ENCODE results near the gene TRABD2A.
"Not testable (repeated sequence)": the region's sequence is repeated elsewhere in the genome, so short reads cannot be mapped to it uniquely, and the experiment has no call there.

TRABD2A gene

DNA sequence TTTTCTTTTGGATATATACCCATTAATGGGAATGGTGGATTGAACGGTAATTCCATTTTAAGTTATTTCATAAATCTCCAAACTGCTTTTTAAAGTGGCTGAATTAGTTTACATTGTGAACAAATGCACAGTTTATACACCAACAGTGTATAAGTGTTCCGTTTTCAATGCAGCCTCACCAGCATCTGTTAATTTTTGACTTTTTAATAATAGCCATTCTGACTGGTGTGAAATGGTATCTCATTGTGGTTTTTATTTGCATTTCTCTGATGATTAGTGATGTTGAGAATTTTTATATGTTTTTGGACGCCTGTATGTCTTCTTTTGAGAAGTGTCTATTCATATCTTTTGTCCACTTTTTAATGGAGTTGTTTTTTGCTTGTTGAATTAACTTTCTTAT is 107.3 kb downstream of the TRABD2A start:
- not testable (repeated sequence) for H3K23ac ChIP-seq (ENCODE audit: low read length in 2 of 2); H3K36me3 ChIP-seq (ENCODE audit: control insufficient read depth in 1 of 2, insufficient read depth in 2 of 2, low read depth in 1 of 2, low read length in 2 of 2); H2BK12ac ChIP-seq (ENCODE audit: low read length in 2 of 2); H3K4ac ChIP-seq (ENCODE audit: low read depth in 1 of 2, low read length in 2 of 2); H2AK5ac ChIP-seq (ENCODE audit: low read length, severe bottlenecking); H3K79me1 ChIP-seq (replicated peaks; ENCODE audit: low read length, poor library complexity, severe bottlenecking); H4K8ac ChIP-seq (ENCODE audit: low read length); H2AFZ ChIP-seq (ENCODE audit: low read depth, low read length); H3K18ac ChIP-seq (ENCODE audit: low read depth in 1 of 2, low read length in 2 of 2); H3K4me3 ChIP-seq (ENCODE audit: insufficient read depth in 1 of 2, low read depth in 1 of 2, low read length in 2 of 2); H3K14ac ChIP-seq (ENCODE audit: low read length in 2 of 2); DNase-seq; H3K27ac ChIP-seq (ENCODE audit: low read length, poor library complexity, severe bottlenecking); H3K27me3 ChIP-seq (ENCODE audit: control insufficient read depth in 1 of 2, insufficient read depth in 1 of 2, low read length in 2 of 2); H3K9ac ChIP-seq (ENCODE audit: low read length); H3K4me2 ChIP-seq (ENCODE audit: low read length, poor library complexity, severe bottlenecking); H4K91ac ChIP-seq (ENCODE audit: low read length); H2BK120ac ChIP-seq (ENCODE audit: low read depth, low read length); H3K4me1 ChIP-seq (ENCODE audit: control insufficient read depth, insufficient read depth, low read depth, low read length); H2BK5ac ChIP-seq (ENCODE audit: low read depth, low read length, poor library complexity, severe bottlenecking); H2BK15ac ChIP-seq (ENCODE audit: low read depth, poor library complexity, severe bottlenecking)
- peaks cover 48% of the 10 kb centered on the region for H3K9me3 ChIP-seq (ENCODE audit: control insufficient read depth, low read length)
- WGBS = 29% methylated on average over 1 of the region's 3 CpGs

Measured in mesenchymal stem cell (in vitro differentiated cells and primary cell).